ENCODE results near the gene TGIF2. TPM values are rescaled to one million over a fixed set of nuclear protein-coding genes. Genes with fewer than 3 reads are reported as not detected.

TGIF2 gene
- total RNA-seq, 1 experiment from 2014 or later = 17.1 TPM

- Histone ChIP-seq H3K4me3 (replicated peaks in 1 of 2; ENCODE audit: low read depth in 1 of 2, low read length in 2 of 2) (no peak overlapping the region), H3K9me3 (ENCODE audit: control insufficient read depth in 1 of 2, insufficient read depth in 1 of 2, low read depth in 1 of 2, low read length in 2 of 2) (no peaks in the 10 kb centered on the region), H3K79me2 (ENCODE audit: insufficient read depth, low read length) (no peaks in the 10 kb centered on the region), H2AFZ (ENCODE audit: low read depth, low read length, poor library complexity, severe bottlenecking) (no peak overlapping the region), H3K27me3 (ENCODE audit: insufficient read depth, low read length) (no peaks in the 10 kb centered on the region), H3K9me2 (ENCODE audit: insufficient read depth) (no peaks in the 10 kb centered on the region), H3K4me1 (ENCODE audit: control insufficient read depth in 1 of 2, insufficient read depth in 2 of 2, low read length in 2 of 2) (no peaks in the 10 kb centered on the region), H3K27ac (ENCODE audit: low read depth, low read length) (no peak overlapping the region), H3K4me2 (ENCODE audit: low read length) (no peak overlapping the region), H4K20me1 (ENCODE audit: insufficient read depth) (no peaks in the 10 kb centered on the region), H3K36me3 (ENCODE audit: control insufficient read depth in 1 of 2, insufficient read depth in 2 of 2, low read length in 2 of 2) (peaks cover 0 to 3% of the 10 kb centered on the region in 2 experiments; a peak in 1 of 4 replicates), H3K9ac (ENCODE audit: low read length) (no peak overlapping the region)
- no TSS peak for BruUV-seq (replicated peaks)
- ChIA-PET CTCF (no interaction called here), POLR2A (no interaction called here), RAD21 (ENCODE audit: low non-redundant PET in 1 of 2, low total read pairs in 2 of 2, uncharacterized antibody in 2 of 2, unreplicated experiment in 2 of 2) (no interaction called here)
- no peak for TF ChIP-seq RAD21 (IDR thresholded peaks at IDR 0.05; ENCODE audit: low read depth)
- TF ChIP-seq CEBPB (IDR thresholded peaks at IDR 0.05; ENCODE audit: low read depth) = no peak
- TF ChIP-seq ATF3 (IDR thresholded peaks at IDR 0.05) = no peak
- no peak for TF ChIP-seq REST (IDR thresholded peaks at IDR 0.05; ENCODE audit: low read depth)
- no peak for TF ChIP-seq ZBTB33 (IDR thresholded peaks at IDR 0.05; ENCODE audit: extremely low read depth, insufficient replicate concordance, low read length)
- ATAC-seq = no peak
- intact Hi-C loops (cut with micrococcal nuclease) = no loop called here
- no peak for DNase-seq (ENCODE audit: low read depth, low spot score)
Measured at GRCh38 chr20:36532388-36532787, 41.0 kb upstream of the TGIF2 start.
